Cardiac septum (tissue), 1 donor: ENCODE data around the gene PAQR5. TPM values are rescaled to one million over a fixed set of nuclear protein-coding genes. Genes with fewer than 3 reads are reported as not detected.
"Not testable (repeated sequence)": the region's sequence is repeated elsewhere in the genome, so short reads cannot be mapped to it uniquely, and the experiment has no call there.

Source experiments
- DNase-seq: peaks from one replicate; pipeline ENCODE4 v3.0.0-alpha.2; 2020; ENCODE audit warnings: low spot score
- intact Hi-C: fragments of 100-400 bp; cut with DNase I; formaldehyde crosslinking; loops from one replicate; pipeline ENCODE4 v1.14.0; 2022
- total RNA-seq: library from RNA; stranded (reverse); fragmentation: NEBNext Ultra II Directional; extraction: Animal tissue kit (Norgen Biotek cat#: 25700); gene quantifications from one replicate; pipeline ENCODE4 v1.2.1, GENCODE V29; 2021
- donor health status: DM: no; HTN: no; CAD: no.

The PAQR5 gene
- total RNA-seq, 1 donor from 2014 or later, result 0.16 TPM

- intact Hi-C loops, result no loop called here
Observed at GRCh38 chr15:69313432-69314000, 14.8 kb downstream of the PAQR5 start.

GRCh38 chr15:69314131-69314530, 15.4 kb downstream of the PAQR5 start:
- intact Hi-C loops, result no loop called here
- DNase-seq, result no peak

More at GRCh38 chr15:69313432-69314000, 14.8 kb downstream of the PAQR5 start:
- no peak for DNase-seq

GRCh38 chr15:69314736-69315135, 16.0 kb downstream of the PAQR5 start:
- no peak for DNase-seq
- intact Hi-C loops, result no loop called here

DNA sequence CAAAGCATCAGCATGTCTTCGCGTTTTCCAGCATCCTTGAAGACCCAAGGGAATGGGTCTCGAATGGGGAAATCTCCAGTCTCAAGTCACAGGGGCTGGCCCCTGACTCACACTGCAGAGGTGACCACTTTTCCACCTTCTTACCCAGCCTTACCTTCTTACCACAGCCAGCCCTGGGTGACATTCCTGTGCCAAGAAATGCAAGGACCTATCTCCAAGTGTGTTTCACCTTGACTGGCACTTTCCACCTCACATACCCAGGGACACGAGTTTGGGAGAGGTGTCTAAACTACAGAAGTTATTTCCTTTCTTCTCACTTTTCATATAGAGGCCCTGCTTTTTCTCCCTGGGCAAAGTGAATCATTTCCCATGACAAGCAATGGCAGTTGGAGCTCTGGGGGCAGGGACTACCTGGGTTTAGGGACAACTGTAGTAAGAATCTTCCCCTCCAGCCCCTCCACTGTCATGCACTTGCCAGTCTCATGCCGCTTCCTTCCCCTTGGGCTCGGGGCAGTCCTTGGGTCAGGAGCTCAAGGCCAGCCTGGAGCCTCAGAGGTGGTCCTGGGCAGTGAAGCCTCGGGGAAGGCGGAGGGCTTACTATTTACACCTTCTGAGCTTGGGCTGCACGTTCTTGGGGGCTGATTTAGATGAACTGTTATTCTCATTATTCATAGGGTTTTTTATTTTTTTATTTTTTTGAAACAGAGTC, 16.8 kb downstream of the PAQR5 start:
- peak; percentile 36 for DNase-seq
- intact Hi-C loops, result no loop called here

DNA sequence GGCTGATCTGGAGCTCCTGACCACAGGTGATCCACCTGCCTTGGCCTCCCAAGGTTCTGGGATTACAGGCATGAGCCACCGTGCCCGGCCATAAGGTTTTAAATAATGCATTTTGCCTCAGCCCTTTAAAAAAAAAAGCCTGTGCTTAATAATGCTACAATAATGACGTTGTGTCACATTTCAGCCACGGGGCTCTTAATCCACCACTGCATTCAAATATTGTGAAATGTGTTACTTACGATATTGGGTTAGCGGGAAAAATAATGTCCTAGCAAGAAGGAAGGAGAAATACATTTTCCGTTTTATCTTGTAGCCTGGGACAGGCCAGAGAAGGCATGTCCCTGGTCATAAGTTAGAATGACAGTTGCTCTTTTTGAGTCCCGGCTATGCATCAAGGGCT, 17.6 kb downstream of the PAQR5 start:
- intact Hi-C loops, result no loop called here
- DNase-seq, result no peak

- no peak for DNase-seq
- intact Hi-C loops, result no loop called here
Observed at GRCh38 chr15:69317392-69317841, 18.7 kb downstream of the PAQR5 start.

GRCh38 chr15:69318033-69318432, 19.3 kb downstream of the PAQR5 start:
- intact Hi-C loops, result no loop called here
- no peak for DNase-seq

DNA sequence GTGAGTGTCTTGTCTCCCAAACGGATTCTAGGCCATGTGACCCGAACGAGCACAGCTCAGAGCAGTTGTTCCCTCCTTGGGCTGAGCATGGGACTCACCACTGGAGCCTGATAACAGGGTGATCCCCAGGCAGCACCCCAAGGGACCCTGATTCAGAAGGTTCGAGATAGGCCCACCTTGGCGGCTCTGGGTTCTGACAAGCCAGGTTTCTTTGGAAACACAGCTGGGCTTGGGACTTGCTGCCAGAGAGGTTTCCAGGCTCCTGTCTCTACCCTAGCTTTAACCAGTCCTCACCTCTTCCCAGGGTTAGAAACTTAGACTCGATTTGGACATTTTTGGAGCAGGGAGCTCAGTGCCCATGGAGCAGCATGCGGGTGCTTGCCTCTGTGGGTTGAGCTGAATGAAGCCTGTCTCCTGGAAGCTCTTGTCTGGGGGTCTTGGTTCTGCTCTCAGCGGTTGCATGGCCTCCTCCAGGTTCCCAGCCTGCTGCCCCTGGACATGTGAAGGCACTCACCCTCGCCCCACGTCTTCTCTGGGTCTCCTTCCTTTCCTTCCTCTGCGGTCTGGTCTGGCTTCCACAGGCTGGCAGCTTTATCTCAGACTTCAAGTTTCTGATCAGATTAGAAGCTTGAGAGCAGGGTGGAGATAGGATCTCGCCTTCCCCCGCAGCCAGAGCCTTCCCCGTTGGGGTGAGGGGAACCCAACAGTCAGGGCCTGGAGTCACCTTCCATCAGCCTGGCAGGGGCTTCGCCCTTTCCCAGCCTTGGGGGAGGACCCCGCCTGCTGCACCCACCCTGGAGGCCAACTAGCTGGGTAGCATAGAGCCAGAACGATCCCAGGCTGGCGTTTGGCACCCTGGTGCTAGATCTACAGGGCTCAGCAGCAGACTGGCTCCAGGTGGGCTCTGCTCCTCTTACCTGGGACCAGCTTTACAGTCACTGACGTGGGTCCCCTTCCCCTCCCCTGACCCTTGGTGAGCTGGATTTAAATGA, 21.0 kb downstream of the PAQR5 start:
- intact Hi-C loops, result no loop called here
- no peak for DNase-seq

DNA sequence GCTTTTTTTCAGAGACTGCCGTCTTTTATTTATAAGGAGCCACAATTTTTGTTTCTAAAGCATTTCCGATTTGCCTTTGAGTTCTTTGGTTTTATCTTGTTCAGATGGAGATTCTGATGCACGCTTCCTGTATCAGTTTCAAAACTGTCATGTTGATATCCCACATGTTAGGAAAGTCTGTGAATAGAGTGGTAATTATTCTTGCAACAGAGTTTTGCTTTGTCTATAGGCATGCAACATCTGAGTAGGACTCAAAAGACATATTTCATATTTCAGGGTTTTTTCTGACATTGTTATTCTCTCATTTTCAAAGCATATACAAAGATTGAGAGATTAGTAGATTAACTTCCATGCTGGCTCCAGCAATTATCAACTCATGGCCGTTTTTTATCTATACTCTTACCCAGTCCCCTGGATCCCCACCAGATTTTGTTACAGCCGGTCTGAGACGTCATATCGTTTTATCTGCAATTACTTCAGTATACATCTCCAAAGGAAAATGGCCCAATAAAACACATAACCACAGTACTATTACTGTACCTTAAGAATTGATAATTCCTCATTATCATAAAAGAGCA, 22.4 kb downstream of the PAQR5 start:
- DNase-seq, result no peak
- intact Hi-C loops, result no loop called here

DNA sequence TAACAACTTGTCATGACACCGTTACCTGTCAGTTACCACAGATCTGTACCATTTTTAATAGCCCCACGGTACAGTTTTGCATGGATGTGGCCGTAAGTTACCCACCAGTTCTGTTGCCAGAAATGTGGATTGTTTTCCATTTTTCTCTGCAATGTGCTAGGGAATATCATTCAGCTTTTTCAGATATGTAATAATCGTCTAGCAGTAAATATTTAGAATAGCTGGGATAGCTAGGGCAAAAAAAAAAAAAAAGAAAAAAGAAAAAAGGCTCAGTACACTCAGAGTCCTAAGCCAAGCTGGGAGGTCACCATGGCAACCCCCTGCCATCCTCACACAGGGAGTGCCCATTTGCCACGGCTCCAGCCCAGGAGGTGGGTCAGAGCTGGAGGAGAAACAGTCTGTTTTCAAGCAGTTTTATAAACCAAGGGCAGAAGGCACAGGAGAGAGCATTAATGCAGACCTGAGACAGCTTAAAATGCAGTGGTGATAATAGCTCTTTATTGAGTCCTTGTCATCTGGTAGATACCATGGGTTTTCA, 25.2 kb downstream of the PAQR5 start:
- intact Hi-C loops, result no loop called here
- DNase-seq, result no peak

GRCh38 chr15:69324565-69324964, 25.9 kb downstream of the PAQR5 start:
- intact Hi-C loops, result no loop called here
- DNase-seq, result no peak

DNA sequence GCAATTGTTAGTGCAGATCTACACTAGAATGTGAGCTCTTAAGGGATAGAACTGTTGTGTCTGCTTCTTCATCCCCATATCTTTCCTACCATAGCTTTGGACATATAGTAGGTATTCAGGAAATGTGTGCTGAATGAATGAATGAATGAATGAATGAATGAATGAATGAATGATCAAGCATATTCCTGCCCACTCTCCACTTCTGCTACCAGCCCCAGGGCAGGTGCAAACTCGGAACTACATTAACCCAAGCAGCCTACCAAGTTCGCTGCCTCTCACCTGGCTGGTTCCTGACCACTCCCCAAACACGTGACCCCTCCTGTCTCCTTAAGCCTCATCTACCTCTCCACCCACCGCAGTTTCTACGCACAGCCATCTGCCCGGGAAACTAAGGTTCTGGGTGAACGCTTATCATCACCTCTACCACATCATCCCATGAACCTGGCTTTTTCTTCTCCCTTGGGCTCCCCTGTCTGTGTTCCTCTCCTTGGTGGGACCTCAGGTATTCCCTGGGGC, 26.8 kb downstream of the PAQR5 start:
- DNase-seq, result no peak

DNA sequence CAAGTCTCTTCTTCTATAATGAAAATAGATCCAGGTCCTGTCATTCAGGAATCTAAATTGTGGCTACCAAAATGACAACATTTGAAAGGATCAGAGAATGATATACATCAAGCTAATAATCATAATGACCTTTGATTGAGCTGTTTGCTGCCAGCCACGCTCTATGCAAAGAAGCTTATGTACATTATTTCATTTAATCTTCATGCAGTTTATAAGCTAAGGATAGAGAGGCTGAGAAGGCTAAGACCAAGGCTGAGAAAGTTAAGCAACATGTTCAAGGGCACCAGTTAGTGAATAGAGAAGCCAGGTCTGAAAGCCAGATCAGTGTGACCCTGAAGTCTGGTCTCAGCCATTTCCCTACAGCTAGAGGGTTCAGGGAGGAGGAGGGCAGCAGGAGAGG, 29.4 kb downstream of the PAQR5 start:
- DNase-seq, result no peak
- intact Hi-C loops, result no loop called here

More for the DNA sequence above, 26.8 kb downstream of the PAQR5 start:
- intact Hi-C loops, result no loop called here

- no peak for DNase-seq
- intact Hi-C loops, result no loop called here
Observed at GRCh38 chr15:69328739-69329138, 30.0 kb downstream of the PAQR5 start.

DNA sequence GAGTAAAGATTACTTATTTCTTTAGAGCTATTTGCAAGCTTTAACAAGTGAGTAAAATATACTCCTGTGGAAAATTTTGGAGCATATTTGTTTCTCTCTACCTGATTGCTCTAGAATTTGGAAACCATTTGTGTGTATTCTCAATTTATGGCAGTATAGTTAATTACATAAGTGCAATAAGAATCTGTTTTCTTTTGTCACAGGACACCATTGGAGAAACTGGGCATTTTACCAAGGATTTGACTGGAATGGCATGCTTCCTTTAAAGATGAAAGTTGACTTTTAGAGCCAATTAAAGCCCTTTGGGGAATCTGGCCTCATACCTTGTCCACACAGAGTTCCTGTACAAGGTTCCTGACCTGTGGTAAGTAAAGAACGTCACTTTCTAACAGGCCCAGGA, 38.4 kb downstream of the PAQR5 start:
- DNase-seq, result no peak
- intact Hi-C loops, result no loop called here

GRCh38 chr15:69338535-69339213, 40.0 kb downstream of the PAQR5 start:
- DNase-seq, result no peak
- intact Hi-C loops, result no loop called here

DNA sequence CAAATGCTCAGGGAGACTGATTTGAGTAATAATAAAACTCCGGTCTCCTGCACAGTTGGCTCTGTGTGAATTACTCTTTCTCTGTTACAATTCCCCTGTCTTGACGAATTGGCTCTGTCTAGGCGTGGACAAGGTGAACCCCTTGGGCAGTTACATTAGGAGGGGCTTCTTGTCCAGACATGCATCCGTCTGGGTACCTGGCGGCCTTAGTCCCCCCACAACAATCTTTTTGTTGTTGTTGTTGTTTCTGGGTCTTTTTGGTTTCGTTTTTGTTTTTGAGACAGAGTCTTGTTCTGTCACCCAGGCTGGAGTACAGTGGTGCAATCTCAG, 40.5 kb downstream of the PAQR5 start:
- DNase-seq, intact Hi-C loops: not testable (repeated sequence)

DNA sequence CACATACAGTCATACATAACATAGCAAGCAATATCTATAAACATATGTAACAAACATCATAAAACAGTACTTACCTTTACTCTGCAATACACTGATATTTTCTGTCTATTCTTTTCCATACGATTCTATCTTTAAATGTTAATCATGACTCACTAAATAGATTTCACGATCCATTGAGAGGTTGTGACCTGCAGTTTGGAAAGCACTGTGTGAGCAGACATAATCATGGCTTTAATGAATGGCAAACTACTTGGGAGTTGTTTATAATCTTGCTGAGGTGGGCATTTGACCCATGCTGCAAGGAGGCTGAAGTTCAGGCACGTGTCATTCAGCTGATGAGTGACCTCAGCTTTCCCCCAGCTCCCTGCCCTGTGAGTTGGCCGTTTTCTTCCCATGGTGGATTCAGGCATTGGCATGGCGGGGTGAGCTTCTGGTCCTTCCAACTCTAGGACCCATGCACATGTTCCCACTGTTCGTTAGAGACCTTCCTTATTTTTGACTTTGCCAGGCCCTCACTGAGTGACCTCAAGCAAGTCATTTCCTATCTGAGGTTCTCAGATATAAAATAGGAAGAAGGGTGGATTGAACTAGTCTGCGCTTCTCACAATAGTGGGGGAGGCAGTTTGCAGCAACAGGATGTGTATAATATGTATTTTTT, 41.7 kb downstream of the PAQR5 start:
- intact Hi-C loops, result no loop called here

DNA sequence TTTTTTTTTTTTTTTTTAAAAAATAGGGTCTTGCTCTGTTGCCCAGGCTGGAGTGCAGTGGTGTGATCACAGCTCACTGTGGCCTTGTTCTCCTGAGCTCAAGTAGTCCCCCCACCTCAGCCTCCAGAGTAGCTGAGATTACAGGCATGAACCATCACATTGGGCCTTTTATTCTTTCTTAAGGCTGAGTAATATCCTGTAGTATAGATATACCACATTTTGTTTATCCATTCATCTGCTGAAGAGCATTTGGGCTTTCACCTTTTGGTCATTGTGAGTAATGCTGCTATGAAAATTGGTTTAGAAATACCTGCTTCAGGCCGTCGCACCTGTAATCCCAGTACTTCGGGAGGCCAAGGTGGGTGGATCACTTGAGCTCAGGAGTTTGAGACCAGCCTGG, 42.6 kb downstream of the PAQR5 start:
- no peak for DNase-seq
- intact Hi-C loops, result no loop called here

More for the DNA sequence above, 41.7 kb downstream of the PAQR5 start:
- DNase-seq, result no peak
